Nephron progenitor cell (in vitro differentiated cells): ENCODE measurements around the gene NR6A1.

ENCODE experiments used
- DNase-seq: peaks from one replicate; pipeline ENCODE4 v3.0.0; 2021
- H3K27ac Mint-ChIP-seq: 2 replicates; pipeline ENCODE4 v1.8.0; 2021; ENCODE audit warnings: mild to moderate bottlenecking, moderate library complexity, mixed read lengths
- H3K27me3 Mint-ChIP-seq: 2 replicates; pipeline ENCODE4 v1.8.0; 2021; ENCODE audit warnings: mild to moderate bottlenecking, low read depth, mixed read lengths; ENCODE audit not compliant: poor library complexity
- H3K36me3 Mint-ChIP-seq: 2 replicates; pipeline ENCODE4 v1.8.0; 2021; ENCODE audit warnings: low read depth, mixed read lengths
- H3K4me1 Mint-ChIP-seq: 2 replicates; pipeline ENCODE4 v1.8.0; 2021; ENCODE audit warnings: mixed read lengths
- H3K4me3 Mint-ChIP-seq: 2 replicates; pipeline ENCODE4 v1.8.0; 2021; ENCODE audit warnings: mild to moderate bottlenecking, moderate library complexity, mixed read lengths
- H3K9me3 Mint-ChIP-seq: 2 replicates; pipeline ENCODE4 v1.8.0; 2021; ENCODE audit warnings: mild to moderate bottlenecking, moderate library complexity, mixed read lengths
- TF ChIP-seq, protein P1 (sequence below): fragments of 200-600 bp; sonication (generic); IDR thresholded peaks from 2 replicates; pipeline ENCODE4 v1.5.0; 2021; ENCODE audit warnings: antibody characterized with exemption

NR6A1 gene

GRCh38 chr9:124762633-124763032 is 8.5 kb downstream of the NR6A1 start:
- Mint-ChIP-seq H3K4me1 (peaks cover 88% of the 10 kb centered on the region), H3K36me3 (peaks cover 12% of the 10 kb centered on the region), H3K27ac (no peak overlapping the region), H3K4me3 (no peak overlapping the region), H3K9me3 (peaks cover 9% of the 10 kb centered on the region), H3K27me3 (no peaks in the 10 kb centered on the region)
- DNase-seq = no peak
- TF ChIP-seq, protein P1, sequence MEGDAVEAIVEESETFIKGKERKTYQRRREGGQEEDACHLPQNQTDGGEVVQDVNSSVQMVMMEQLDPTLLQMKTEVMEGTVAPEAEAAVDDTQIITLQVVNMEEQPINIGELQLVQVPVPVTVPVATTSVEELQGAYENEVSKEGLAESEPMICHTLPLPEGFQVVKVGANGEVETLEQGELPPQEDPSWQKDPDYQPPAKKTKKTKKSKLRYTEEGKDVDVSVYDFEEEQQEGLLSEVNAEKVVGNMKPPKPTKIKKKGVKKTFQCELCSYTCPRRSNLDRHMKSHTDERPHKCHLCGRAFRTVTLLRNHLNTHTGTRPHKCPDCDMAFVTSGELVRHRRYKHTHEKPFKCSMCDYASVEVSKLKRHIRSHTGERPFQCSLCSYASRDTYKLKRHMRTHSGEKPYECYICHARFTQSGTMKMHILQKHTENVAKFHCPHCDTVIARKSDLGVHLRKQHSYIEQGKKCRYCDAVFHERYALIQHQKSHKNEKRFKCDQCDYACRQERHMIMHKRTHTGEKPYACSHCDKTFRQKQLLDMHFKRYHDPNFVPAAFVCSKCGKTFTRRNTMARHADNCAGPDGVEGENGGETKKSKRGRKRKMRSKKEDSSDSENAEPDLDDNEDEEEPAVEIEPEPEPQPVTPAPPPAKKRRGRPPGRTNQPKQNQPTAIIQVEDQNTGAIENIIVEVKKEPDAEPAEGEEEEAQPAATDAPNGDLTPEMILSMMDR = no peak

GRCh38 chr9:124761710-124762109 is 9.4 kb downstream of the NR6A1 start:
- H3K27me3 Mint-ChIP-seq = no peaks in the 10 kb centered on the region
- H3K4me1 Mint-ChIP-seq = peaks cover 88% of the 10 kb centered on the region
- no peak overlapping the region for H3K4me3 Mint-ChIP-seq

GRCh38 chr9:124761196-124761595 is 9.9 kb downstream of the NR6A1 start:
- peak overlapping the region; percentile 15 for H3K4me3 Mint-ChIP-seq
- H3K36me3 Mint-ChIP-seq = peaks cover 12% of the 10 kb centered on the region
- H3K27ac Mint-ChIP-seq = peak overlapping the region; percentile 62
- TF ChIP-seq, protein P1 = no peak
- H3K9me3 Mint-ChIP-seq = peaks cover 9% of the 10 kb centered on the region
- H3K27me3 Mint-ChIP-seq = no peaks in the 10 kb centered on the region
- peaks cover 88% of the 10 kb centered on the region for H3K4me1 Mint-ChIP-seq
- DNase-seq = no peak

More at GRCh38 chr9:124761710-124762109, 9.4 kb downstream of the NR6A1 start:
- Mint-ChIP-seq H3K9me3 (peaks cover 9% of the 10 kb centered on the region), H3K27ac (peak overlapping the region; percentile 62), H3K36me3 (peaks cover 12% of the 10 kb centered on the region)
- no peak for DNase-seq
- TF ChIP-seq, protein P1 = no peak

GRCh38 chr9:124760719-124761118 is 10.4 kb downstream of the NR6A1 start:
- Mint-ChIP-seq H3K4me1 (peaks cover 88% of the 10 kb centered on the region), H3K36me3 (peaks cover 12% of the 10 kb centered on the region), H3K27me3 (no peaks in the 10 kb centered on the region), H3K9me3 (peaks cover 9% of the 10 kb centered on the region), H3K4me3 (no peak overlapping the region), H3K27ac (peak overlapping the region; percentile 59)
- no peak for DNase-seq
- TF ChIP-seq, protein P1 = no peak

DNA sequence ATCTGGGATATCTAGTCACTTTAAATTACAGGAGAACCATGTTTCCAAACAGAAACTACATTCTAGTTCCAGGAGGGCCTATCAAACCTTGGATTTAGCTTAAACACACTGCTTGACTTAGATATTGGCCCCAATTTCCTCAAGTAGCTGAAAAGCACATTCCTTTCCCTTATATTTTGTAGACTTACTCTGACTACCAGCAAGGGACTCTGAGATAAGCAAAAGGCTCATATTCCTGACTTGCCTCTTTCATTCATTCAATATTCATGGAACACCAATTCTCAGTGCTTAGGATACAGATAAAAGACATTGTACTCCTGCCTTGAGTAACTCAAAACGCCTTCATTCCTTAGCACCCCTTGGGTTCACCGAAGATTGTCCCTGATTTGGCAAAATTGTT is 11.8 kb downstream of the NR6A1 start:
- no peaks in the 10 kb centered on the region for H3K27me3 Mint-ChIP-seq

GRCh38 chr9:124758691-124759090 is 12.4 kb downstream of the NR6A1 start:
- TF ChIP-seq, protein P1 = no peak
- Mint-ChIP-seq H3K27me3 (no peaks in the 10 kb centered on the region), H3K27ac (peak overlapping the region; percentile 98), H3K36me3 (peaks cover 12% of the 10 kb centered on the region), H3K4me1 (peaks cover 89% of the 10 kb centered on the region), H3K4me3 (peak overlapping the region; percentile 84), H3K9me3 (peaks cover 9% of the 10 kb centered on the region)
- no peak for DNase-seq

More for the DNA sequence above, 11.8 kb downstream of the NR6A1 start:
- peaks cover 12% of the 10 kb centered on the region for H3K36me3 Mint-ChIP-seq
- TF ChIP-seq, protein P1 = no peak
- peaks cover 9% of the 10 kb centered on the region for H3K9me3 Mint-ChIP-seq
- H3K4me3 Mint-ChIP-seq = peak overlapping the region; percentile 84
- peaks cover 88% of the 10 kb centered on the region for H3K4me1 Mint-ChIP-seq
- DNase-seq = no peak
- H3K27ac Mint-ChIP-seq = peak overlapping the region; percentile 68
